ENCODE data around the gene CNGA3. TPM values are rescaled to one million over a fixed set of nuclear protein-coding genes. Genes with fewer than 3 reads are reported as not detected.

The CNGA3 gene
- total RNA-seq, 1 experiment from 2014 or later = not detected

DNA sequence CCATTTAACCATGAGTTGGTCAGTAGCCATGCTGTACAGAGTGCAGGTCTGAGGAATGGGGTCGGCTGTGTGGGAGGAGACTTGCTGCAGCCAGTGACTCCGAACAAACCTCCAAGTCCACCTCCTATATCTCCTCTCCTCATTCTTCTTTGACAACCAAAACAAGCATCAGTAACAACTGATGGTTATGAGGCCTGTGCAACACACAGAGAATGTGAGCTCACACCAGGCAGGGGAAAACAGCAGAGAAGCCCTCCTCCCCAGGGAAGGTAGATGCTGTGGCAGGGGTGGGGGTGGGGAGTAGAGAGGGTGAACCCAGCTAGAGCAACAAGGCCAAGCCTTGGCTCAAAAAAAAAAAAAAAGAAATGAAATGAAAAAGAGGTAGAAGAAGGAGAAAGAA is 12.3 kb upstream of the CNGA3 start:
- H3K4me1 Mint-ChIP-seq (ENCODE audit: low read depth, unreplicated experiment) = no peaks in the 10 kb centered on the region
- no peaks in the 10 kb centered on the region for H3K9me3 Mint-ChIP-seq (ENCODE audit: low read depth, unreplicated experiment)
- peaks cover 50% of the 10 kb centered on the region for H3K27me3 Mint-ChIP-seq (ENCODE audit: unreplicated experiment)
- BruUV-seq (replicated peaks) = no TSS peak
- intact Hi-C loops (cut with micrococcal nuclease; ENCODE audit: unreplicated experiment) = no loop called here
- no peak overlapping the region for H3K27ac Mint-ChIP-seq (ENCODE audit: unreplicated experiment)
- no peak overlapping the region for H3K4me3 Mint-ChIP-seq (ENCODE audit: low read depth, unreplicated experiment)
- CTCF ChIA-PET = no interaction called here
- H3K36me3 Mint-ChIP-seq (ENCODE audit: insufficient read depth, unreplicated experiment) = no peaks in the 10 kb centered on the region
- TF ChIP-seq, protein P1, sequence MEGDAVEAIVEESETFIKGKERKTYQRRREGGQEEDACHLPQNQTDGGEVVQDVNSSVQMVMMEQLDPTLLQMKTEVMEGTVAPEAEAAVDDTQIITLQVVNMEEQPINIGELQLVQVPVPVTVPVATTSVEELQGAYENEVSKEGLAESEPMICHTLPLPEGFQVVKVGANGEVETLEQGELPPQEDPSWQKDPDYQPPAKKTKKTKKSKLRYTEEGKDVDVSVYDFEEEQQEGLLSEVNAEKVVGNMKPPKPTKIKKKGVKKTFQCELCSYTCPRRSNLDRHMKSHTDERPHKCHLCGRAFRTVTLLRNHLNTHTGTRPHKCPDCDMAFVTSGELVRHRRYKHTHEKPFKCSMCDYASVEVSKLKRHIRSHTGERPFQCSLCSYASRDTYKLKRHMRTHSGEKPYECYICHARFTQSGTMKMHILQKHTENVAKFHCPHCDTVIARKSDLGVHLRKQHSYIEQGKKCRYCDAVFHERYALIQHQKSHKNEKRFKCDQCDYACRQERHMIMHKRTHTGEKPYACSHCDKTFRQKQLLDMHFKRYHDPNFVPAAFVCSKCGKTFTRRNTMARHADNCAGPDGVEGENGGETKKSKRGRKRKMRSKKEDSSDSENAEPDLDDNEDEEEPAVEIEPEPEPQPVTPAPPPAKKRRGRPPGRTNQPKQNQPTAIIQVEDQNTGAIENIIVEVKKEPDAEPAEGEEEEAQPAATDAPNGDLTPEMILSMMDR (IDR thresholded peaks at IDR 0.05; ENCODE audit: unreplicated experiment) = no peak
- no peak for DNase-seq

DNA sequence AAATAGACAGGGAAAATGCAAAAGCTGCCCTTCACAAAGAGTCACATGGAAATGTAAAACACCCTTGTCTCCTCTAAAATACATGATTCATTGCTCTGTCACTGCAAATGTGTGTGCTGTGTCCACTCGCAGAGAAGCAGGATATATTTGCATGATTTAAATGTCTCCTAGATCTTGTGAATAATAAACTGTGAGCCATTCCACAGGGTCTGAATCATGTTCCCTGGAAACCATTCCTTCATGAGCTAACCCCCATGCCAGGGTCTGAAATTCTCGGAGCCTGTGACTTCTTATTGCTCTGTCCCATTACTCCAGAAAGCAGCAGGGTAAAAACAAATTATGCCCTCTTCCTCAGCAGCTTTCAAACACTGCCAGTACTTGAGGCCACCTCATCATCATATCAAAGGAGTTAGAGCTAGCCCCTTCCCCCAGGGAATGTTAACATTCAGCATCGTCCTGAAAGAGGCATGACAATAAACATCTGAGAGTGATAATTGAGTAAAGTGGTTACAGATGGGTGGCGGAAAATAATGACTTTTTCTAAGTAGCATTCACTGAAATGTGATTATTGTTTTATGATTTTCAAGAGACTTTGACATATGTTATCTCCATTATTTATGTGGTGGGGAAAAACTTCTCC is 11.7 kb upstream of the CNGA3 start:
- H3K9me3 Mint-ChIP-seq (ENCODE audit: low read depth, unreplicated experiment) = no peaks in the 10 kb centered on the region
- no peak overlapping the region for H3K27ac Mint-ChIP-seq (ENCODE audit: unreplicated experiment)
- H3K4me1 Mint-ChIP-seq (ENCODE audit: low read depth, unreplicated experiment) = no peaks in the 10 kb centered on the region
- H3K36me3 Mint-ChIP-seq (ENCODE audit: insufficient read depth, unreplicated experiment) = no peaks in the 10 kb centered on the region
- TF ChIP-seq, protein P1 (IDR thresholded peaks at IDR 0.05; ENCODE audit: unreplicated experiment) = no peak
- DNase-seq = no peak
- H3K27me3 Mint-ChIP-seq (ENCODE audit: unreplicated experiment) = peaks cover 57% of the 10 kb centered on the region
- BruUV-seq (replicated peaks) = no TSS peak
- intact Hi-C loops (cut with micrococcal nuclease; ENCODE audit: unreplicated experiment) = no loop called here
- CTCF ChIA-PET = no interaction called here
- H3K4me3 Mint-ChIP-seq (ENCODE audit: low read depth, unreplicated experiment) = no peak overlapping the region

DNA sequence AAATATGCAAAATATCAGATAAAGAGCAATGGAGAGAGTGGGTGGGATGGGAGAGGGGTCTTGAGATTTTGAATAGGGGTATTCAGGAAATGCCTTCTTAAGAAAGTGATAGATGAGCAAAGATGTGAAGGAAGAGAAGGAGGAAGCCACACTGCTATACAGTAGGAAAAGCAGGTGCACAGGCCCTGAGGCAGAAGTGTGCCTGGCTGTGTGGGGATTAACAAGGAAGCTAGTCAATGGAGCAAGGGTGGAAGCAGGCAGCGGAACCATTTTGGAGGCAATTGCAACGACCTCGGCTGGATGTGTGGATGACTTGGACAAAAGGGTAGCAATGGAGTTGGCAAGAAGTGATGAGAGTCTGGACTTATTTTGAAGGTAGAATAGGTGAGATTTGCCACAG is 11.0 kb upstream of the CNGA3 start:
- Mint-ChIP-seq H3K27me3 (ENCODE audit: unreplicated experiment) (peaks cover 62% of the 10 kb centered on the region), H3K9me3 (ENCODE audit: low read depth, unreplicated experiment) (no peaks in the 10 kb centered on the region), H3K4me1 (ENCODE audit: low read depth, unreplicated experiment) (no peaks in the 10 kb centered on the region), H3K4me3 (ENCODE audit: low read depth, unreplicated experiment) (no peak overlapping the region), H3K27ac (ENCODE audit: unreplicated experiment) (no peak overlapping the region), H3K36me3 (ENCODE audit: insufficient read depth, unreplicated experiment) (no peaks in the 10 kb centered on the region)
- no TSS peak for BruUV-seq (replicated peaks)
- DNase-seq = no peak
- CTCF ChIA-PET = no interaction called here
- intact Hi-C loops (cut with micrococcal nuclease; ENCODE audit: unreplicated experiment) = no loop called here
- TF ChIP-seq, protein P1 (IDR thresholded peaks at IDR 0.05; ENCODE audit: unreplicated experiment) = no peak

DNA sequence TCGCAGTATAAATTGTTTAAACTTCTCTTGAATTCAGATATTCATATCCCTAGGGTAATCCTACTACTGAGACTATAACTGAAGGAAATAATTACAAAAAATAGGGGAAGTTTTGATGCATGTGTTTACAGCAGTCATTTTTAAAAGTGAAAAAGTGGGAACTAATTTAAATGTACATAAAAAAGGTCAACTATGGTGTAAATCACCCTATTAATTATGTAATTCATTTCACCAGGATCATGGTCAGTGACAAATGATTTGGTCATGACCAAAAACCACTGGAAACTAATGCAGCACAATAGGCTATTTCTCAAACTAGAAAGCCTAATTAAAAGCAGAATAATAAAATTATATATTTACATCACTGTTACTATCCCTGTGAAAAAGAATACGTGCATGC is 5.0 kb upstream of the CNGA3 start:
- H3K9me3 Mint-ChIP-seq (ENCODE audit: low read depth, unreplicated experiment) = no peaks in the 10 kb centered on the region
- H3K27me3 Mint-ChIP-seq (ENCODE audit: unreplicated experiment) = peaks cover 64% of the 10 kb centered on the region
- intact Hi-C loops (cut with micrococcal nuclease; ENCODE audit: unreplicated experiment) = no loop called here
- CTCF ChIA-PET = no interaction called here
- TF ChIP-seq, protein P1 (IDR thresholded peaks at IDR 0.05; ENCODE audit: unreplicated experiment) = no peak
- no peak overlapping the region for H3K4me3 Mint-ChIP-seq (ENCODE audit: low read depth, unreplicated experiment)
- no peak for DNase-seq
- no TSS peak for BruUV-seq (replicated peaks)
- no peaks in the 10 kb centered on the region for H3K36me3 Mint-ChIP-seq (ENCODE audit: insufficient read depth, unreplicated experiment)
- H3K4me1 Mint-ChIP-seq (ENCODE audit: low read depth, unreplicated experiment) = no peaks in the 10 kb centered on the region
- no peak overlapping the region for H3K27ac Mint-ChIP-seq (ENCODE audit: unreplicated experiment)

Measured in Calu3 (cell line).